OCI-LY1 (cell line): ENCODE measurements around the gene GLRA3.

Experiments
- EZH2 ChIP-seq: fragments of 200-600 bp; sonication (generic), shearing (Covaris generic); IDR thresholded peaks from 2 replicates; pipeline ENCODE4 v1.8.0; 2017; ENCODE audit warnings: borderline replicate concordance, mixed run types, mild to moderate bottlenecking, antibody characterized with exemption, low read length, moderate library complexity, mixed read lengths
- TF ChIP-seq, protein P1 (sequence below): fragments of 200-600 bp; sonication (generic), shearing (Covaris generic); IDR thresholded peaks from 2 replicates; pipeline ENCODE4 v1.5.1; 2017; ENCODE audit warnings: mild to moderate bottlenecking, antibody characterized with exemption, low read length, moderate library complexity, mixed read lengths

GRCh38 chr4:174697202-174697601 lies 131.8 kb downstream of the GLRA3 start:
- TF ChIP-seq, protein P1, sequence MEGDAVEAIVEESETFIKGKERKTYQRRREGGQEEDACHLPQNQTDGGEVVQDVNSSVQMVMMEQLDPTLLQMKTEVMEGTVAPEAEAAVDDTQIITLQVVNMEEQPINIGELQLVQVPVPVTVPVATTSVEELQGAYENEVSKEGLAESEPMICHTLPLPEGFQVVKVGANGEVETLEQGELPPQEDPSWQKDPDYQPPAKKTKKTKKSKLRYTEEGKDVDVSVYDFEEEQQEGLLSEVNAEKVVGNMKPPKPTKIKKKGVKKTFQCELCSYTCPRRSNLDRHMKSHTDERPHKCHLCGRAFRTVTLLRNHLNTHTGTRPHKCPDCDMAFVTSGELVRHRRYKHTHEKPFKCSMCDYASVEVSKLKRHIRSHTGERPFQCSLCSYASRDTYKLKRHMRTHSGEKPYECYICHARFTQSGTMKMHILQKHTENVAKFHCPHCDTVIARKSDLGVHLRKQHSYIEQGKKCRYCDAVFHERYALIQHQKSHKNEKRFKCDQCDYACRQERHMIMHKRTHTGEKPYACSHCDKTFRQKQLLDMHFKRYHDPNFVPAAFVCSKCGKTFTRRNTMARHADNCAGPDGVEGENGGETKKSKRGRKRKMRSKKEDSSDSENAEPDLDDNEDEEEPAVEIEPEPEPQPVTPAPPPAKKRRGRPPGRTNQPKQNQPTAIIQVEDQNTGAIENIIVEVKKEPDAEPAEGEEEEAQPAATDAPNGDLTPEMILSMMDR: no peak
- no peak for TF ChIP-seq EZH2
